ENCODE results near the gene WWC2. TPM values are rescaled to one million over a fixed set of nuclear protein-coding genes. Genes with fewer than 3 reads are reported as not detected.

WWC2 gene
- total RNA-seq, 1 donor: 35.1 TPM

DNA sequence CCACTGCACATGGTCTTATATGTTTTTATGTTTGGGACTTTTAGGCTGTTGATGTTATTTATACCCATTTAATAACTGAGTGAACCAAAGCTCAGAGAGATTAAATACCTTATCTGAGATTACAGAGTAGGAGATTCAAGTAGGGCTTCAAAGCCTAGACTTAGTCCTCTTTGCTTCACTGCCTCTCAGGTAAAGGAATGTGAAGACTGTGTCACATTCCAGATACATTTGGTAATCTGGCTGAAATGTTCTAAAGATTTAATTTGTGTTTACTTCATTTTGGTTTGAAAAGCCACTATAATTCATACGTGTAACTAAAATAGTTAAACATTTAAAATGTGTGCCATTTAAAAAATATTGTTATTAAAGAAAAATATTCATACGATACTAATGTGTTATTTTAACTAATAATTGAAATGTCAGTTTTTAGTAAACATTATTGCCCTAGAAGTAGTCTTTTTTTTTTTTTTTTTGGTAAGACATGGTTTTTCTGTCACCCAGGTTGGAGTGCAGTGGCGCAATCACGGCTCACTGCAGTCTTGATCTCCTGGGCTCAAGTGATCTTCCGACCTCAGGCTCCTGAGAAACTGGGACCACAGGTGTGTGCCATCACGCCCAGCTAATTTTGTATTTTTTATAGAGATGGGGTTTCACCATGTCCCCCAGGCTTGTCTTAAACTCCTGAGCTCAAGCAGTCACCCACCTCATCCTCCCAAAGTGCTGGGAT is 54.3 kb downstream of the WWC2 start:
- Histone ChIP-seq H2AFZ (ENCODE audit: low read length) (no peak overlapping the region), H3K27ac (ENCODE audit: low read depth, low read length) (no peak overlapping the region), H3K27me3 (ENCODE audit: insufficient read depth, low read length) (no peaks in the 10 kb centered on the region), H3K4me1 (ENCODE audit: insufficient read depth, low read length) (peaks cover 8% of the 10 kb centered on the region), H3K4me3 (ENCODE audit: insufficient read depth, low read length) (no peak overlapping the region), H4K20me1 (ENCODE audit: insufficient read depth, low read length) (peaks cover 37% of the 10 kb centered on the region), H3K79me2 (ENCODE audit: insufficient read depth, low read length) (peaks cover 76% of the 10 kb centered on the region), H3K36me3 (ENCODE audit: insufficient read depth, low read length) (no peaks in the 10 kb centered on the region), H3K9me3 (ENCODE audit: low read depth, low read length) (no peaks in the 10 kb centered on the region), H3K4me2 (ENCODE audit: insufficient read depth, low read length) (no peak overlapping the region)
- peak; percentile 13 for DNase-seq (ENCODE audit: insufficient read length, low spot score, missing footprints)
- TF ChIP-seq, protein P1, sequence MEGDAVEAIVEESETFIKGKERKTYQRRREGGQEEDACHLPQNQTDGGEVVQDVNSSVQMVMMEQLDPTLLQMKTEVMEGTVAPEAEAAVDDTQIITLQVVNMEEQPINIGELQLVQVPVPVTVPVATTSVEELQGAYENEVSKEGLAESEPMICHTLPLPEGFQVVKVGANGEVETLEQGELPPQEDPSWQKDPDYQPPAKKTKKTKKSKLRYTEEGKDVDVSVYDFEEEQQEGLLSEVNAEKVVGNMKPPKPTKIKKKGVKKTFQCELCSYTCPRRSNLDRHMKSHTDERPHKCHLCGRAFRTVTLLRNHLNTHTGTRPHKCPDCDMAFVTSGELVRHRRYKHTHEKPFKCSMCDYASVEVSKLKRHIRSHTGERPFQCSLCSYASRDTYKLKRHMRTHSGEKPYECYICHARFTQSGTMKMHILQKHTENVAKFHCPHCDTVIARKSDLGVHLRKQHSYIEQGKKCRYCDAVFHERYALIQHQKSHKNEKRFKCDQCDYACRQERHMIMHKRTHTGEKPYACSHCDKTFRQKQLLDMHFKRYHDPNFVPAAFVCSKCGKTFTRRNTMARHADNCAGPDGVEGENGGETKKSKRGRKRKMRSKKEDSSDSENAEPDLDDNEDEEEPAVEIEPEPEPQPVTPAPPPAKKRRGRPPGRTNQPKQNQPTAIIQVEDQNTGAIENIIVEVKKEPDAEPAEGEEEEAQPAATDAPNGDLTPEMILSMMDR (IDR thresholded peaks at IDR 0.05; ENCODE audit: extremely low read depth, low read depth, low read length): no peak

DNA sequence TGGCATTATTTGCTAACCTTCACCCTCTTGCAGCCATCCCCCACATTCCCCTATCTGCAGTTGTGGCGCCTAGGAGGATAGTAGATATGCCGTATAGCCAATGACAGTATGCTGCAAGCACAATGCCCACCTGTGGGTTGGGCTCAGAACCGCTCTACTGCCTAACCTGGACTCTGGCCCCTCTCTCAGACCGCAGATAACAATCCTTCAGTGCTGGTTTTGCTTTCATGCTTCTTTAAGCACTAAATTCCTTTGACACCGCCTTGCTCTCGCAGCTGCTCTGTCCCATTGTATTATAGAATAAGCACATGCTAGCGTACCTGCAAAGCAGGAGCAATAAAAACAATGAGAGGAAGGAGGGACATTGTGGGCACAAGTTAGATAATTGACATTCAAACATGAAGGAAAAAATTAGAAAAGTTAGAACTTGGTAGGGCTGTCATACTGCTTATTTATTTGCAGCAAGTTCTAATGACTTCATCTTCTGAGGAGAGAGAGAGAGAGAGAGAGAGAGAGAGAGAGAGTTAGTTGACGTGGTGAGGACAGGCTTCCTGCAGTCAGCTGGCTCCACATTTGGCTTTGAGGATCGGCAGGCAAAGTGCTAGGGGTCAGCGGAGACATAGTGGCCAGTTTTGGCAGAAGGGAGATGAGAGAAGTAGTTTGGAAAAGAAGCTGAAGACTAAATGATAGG is 55.8 kb downstream of the WWC2 start:
- H3K4me1 ChIP-seq (ENCODE audit: insufficient read depth, low read length): peaks cover 12% of the 10 kb centered on the region
- H3K4me2 ChIP-seq (ENCODE audit: insufficient read depth, low read length): no peak overlapping the region
- DNase-seq (ENCODE audit: insufficient read length, low spot score, missing footprints): no peak
- no peak overlapping the region for H2AFZ ChIP-seq (ENCODE audit: low read length)
- TF ChIP-seq, protein P1 (IDR thresholded peaks at IDR 0.05; ENCODE audit: extremely low read depth, low read depth, low read length): no peak
- no peaks in the 10 kb centered on the region for H3K9me3 ChIP-seq (ENCODE audit: low read depth, low read length)
- no peak overlapping the region for H3K27ac ChIP-seq (ENCODE audit: low read depth, low read length)
- no peak overlapping the region for H3K4me3 ChIP-seq (ENCODE audit: insufficient read depth, low read length)
- peaks cover 78% of the 10 kb centered on the region for H3K79me2 ChIP-seq (ENCODE audit: insufficient read depth, low read length)
- H4K20me1 ChIP-seq (ENCODE audit: insufficient read depth, low read length): peaks cover 43% of the 10 kb centered on the region
- no peaks in the 10 kb centered on the region for H3K27me3 ChIP-seq (ENCODE audit: insufficient read depth, low read length)
- no peaks in the 10 kb centered on the region for H3K36me3 ChIP-seq (ENCODE audit: insufficient read depth, low read length)

DNA sequence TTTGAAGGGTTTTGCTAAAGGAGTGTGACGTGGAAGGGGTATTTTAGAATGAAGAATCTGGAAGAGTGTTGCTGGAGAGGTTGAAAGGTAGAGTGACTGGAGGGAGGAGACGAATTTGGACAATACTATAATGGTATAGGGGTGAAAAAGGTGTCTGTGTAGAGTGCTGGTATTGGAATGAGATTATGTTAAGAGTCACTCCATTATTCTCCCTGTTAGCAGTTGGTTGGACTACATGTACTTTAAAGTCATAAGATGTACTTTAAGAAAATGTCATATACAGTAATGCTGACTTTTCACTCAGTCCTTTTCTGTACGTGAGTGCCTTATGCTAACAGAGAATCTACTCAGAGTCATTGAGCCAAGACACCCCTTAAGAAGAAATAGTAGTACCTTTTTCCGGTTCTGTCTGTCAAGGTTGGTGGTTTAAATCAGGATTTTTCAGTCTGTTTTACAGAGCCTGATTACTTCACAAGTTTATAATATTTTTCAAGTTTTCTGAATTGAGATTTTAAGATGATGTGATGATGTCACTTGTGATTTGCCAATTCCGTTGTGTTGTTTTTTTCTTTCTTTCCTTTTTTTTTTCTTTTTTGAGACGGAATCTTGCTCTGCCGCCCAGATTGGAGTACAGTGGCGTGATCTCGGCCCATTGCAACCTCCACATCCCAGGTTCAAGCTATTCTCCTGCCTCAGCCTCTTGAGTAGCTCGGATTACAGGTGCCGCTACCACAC is 56.6 kb downstream of the WWC2 start:
- no peaks in the 10 kb centered on the region for H3K36me3 ChIP-seq (ENCODE audit: insufficient read depth, low read length)
- H2AFZ ChIP-seq (ENCODE audit: low read length): no peak overlapping the region
- H3K79me2 ChIP-seq (ENCODE audit: insufficient read depth, low read length): peaks cover 80% of the 10 kb centered on the region
- no peaks in the 10 kb centered on the region for H3K9me3 ChIP-seq (ENCODE audit: low read depth, low read length)
- no peak for DNase-seq (ENCODE audit: insufficient read length, low spot score, missing footprints)
- H3K4me3 ChIP-seq (ENCODE audit: insufficient read depth, low read length): no peak overlapping the region
- TF ChIP-seq, protein P1 (IDR thresholded peaks at IDR 0.05; ENCODE audit: extremely low read depth, low read depth, low read length): no peak
- H4K20me1 ChIP-seq (ENCODE audit: insufficient read depth, low read length): peaks cover 42% of the 10 kb centered on the region
- no peak overlapping the region for H3K4me2 ChIP-seq (ENCODE audit: insufficient read depth, low read length)
- peaks cover 12% of the 10 kb centered on the region for H3K4me1 ChIP-seq (ENCODE audit: insufficient read depth, low read length)
- H3K27me3 ChIP-seq (ENCODE audit: insufficient read depth, low read length): no peaks in the 10 kb centered on the region
- no peak overlapping the region for H3K27ac ChIP-seq (ENCODE audit: low read depth, low read length)

DNA sequence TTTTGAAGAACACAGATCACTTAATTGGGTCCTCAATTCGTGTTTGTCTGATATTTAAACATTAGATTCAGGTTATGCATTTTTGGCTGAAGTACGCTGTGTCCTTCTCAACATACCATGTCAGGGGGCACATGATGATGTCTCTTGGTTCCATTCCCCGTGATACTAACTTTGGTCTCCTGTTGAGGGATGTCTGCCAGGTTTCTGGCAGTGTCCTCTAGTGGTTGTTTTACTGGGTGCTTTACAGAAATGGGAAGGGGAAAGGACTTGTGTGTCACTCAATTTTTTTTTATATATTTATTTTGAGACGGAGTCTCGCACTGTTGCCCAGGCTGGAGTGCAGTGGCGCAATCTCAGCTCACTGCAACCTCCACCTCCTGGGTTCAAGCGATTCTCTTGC is 58.2 kb downstream of the WWC2 start:
- Histone ChIP-seq H3K4me3 (ENCODE audit: insufficient read depth, low read length) (no peak overlapping the region), H3K36me3 (ENCODE audit: insufficient read depth, low read length) (no peaks in the 10 kb centered on the region), H3K79me2 (ENCODE audit: insufficient read depth, low read length) (peaks cover 87% of the 10 kb centered on the region), H3K9me3 (ENCODE audit: low read depth, low read length) (no peaks in the 10 kb centered on the region), H3K27me3 (ENCODE audit: insufficient read depth, low read length) (no peaks in the 10 kb centered on the region), H2AFZ (ENCODE audit: low read length) (no peak overlapping the region), H4K20me1 (ENCODE audit: insufficient read depth, low read length) (peaks cover 46% of the 10 kb centered on the region), H3K4me1 (ENCODE audit: insufficient read depth, low read length) (peaks cover 12% of the 10 kb centered on the region), H3K4me2 (ENCODE audit: insufficient read depth, low read length) (no peak overlapping the region), H3K27ac (ENCODE audit: low read depth, low read length) (no peak overlapping the region)
- TF ChIP-seq, protein P1 (IDR thresholded peaks at IDR 0.05; ENCODE audit: extremely low read depth, low read depth, low read length): peak; percentile 10
- DNase-seq (ENCODE audit: insufficient read length, low spot score, missing footprints): peak; percentile 3

All from osteoblast (primary cell).